HepG2 (cell line): ENCODE measurements around the gene ACAD11. TPM values are rescaled to one million over a fixed set of nuclear protein-coding genes. Genes with fewer than 3 reads are reported as not detected.

ENCODE experiments used
- ATAC-seq: fragments of 200-7000 bp; cut with Tn5 transposase; 3 replicates; pipeline ENCODE4 v1.9.1; 2020; ENCODE audit warnings: mild to moderate bottlenecking, moderate library complexity
- BruUV-seq: library from RNA; stranded (reverse); fragments of 400-500 nt; replicated peaks from 2 replicates; lab custom pipeline; 2021; lab: Mats Ljungman, UMichigan
- CTCF ChIA-PET: fragments of 300-600 bp; formaldehyde crosslinking; extraction: SDS; loops from one replicate; lab custom pipeline; 2021; ENCODE audit warnings: low total read pairs, inconsistent platforms, low intra/inter-chr PET ratio; lab: Yijun Ruan, JAX
- POLR2A ChIA-PET: fragments of 350-600 bp; sonication (Branson Sonifier 250); formaldehyde crosslinking; loops from one replicate; lab custom pipeline; 2020; ENCODE audit warnings: antibody characterized with exemption, inconsistent platforms; lab: Yijun Ruan, JAX
- DNase-seq: peaks from one replicate; pipeline ENCODE4 v3.0.0-alpha.2; 2015; ENCODE audit warnings: low spot score
- FAIRE-seq: peaks from 3 replicates; lab custom pipeline; 2011; peaks lifted over from hg19 to GRCh38; lab: Jason Lieb, UNC
- H2AFZ ChIP-seq: one replicate; pipeline ENCODE4 v1.6.1; 2011; ENCODE audit warnings: low read length, inconsistent platforms
- H3K27ac ChIP-seq: fragments of 300-600 bp; 3 replicates; pipeline ENCODE4 v1.8.0; 2011; ENCODE audit warnings: mixed run types, mild to moderate bottlenecking, mixed read lengths, low read length, inconsistent platforms; ENCODE audit not compliant: insufficient read depth; ENCODE audit errors: extremely low read length
- H3K27me3 ChIP-seq, 2 experiments: fragments of 200-600 bp in 1 of 2; 2 replicates in 1 of 2; 3 replicates in 1 of 2; pipeline versions ENCODE4 v1.6.0 to v1.8.0; 2011; ENCODE audit warnings: low read length in 2 of 2, mild to moderate bottlenecking in 2 of 2, moderate library complexity in 2 of 2, inconsistent platforms in 1 of 2; ENCODE audit not compliant: insufficient read depth in 2 of 2, control insufficient read depth in 1 of 2
- H3K36me3 ChIP-seq, 2 experiments: fragments of 200-600 bp in 1 of 2; replicated peaks in 1 of 2; 2 replicates in 1 of 2; 3 replicates in 1 of 2; pipeline versions ENCODE4 v1.5.1 to v1.8.0; 2011; ENCODE audit warnings: low read length in 2 of 2, inconsistent platforms in 1 of 2; ENCODE audit not compliant: insufficient read depth in 2 of 2, control insufficient read depth in 1 of 2
- H3K4me1 ChIP-seq: 2 replicates; pipeline ENCODE4 v1.5.1; 2012; ENCODE audit warnings: low read length, inconsistent platforms; ENCODE audit not compliant: insufficient read depth
- H3K4me2 ChIP-seq: 2 replicates; pipeline ENCODE4 v1.6.0; 2011; ENCODE audit warnings: low read depth, low read length, inconsistent platforms
- H3K4me3 ChIP-seq, 3 experiments: fragments of 200-600 bp in 1 of 3; sonication (generic), shearing (Covaris generic) in 1 of 3; replicated peaks in 1 of 3; 2 replicates each; pipeline ENCODE4 v1.5.1; 2011 to 2016; ENCODE audit warnings: low read length in 3 of 3, inconsistent platforms in 2 of 3, low read depth in 2 of 3, mild to moderate bottlenecking in 2 of 3, control low read depth in 1 of 3, mixed read lengths in 1 of 3; ENCODE audit not compliant: insufficient read depth in 1 of 3
- H3K79me2 ChIP-seq: one replicate; pipeline ENCODE4 v1.6.1; 2011; ENCODE audit warnings: low read length, inconsistent platforms; ENCODE audit not compliant: insufficient read depth
- H3K9ac ChIP-seq: 2 replicates; pipeline ENCODE4 v1.6.0; 2011; ENCODE audit warnings: mild to moderate bottlenecking, low read depth, low read length, inconsistent platforms; ENCODE audit not compliant: insufficient read depth
- H3K9me3 ChIP-seq: 2 replicates; pipeline ENCODE4 v1.5.1; 2012; ENCODE audit warnings: mild to moderate bottlenecking, low read length
- H4K20me1 ChIP-seq: 2 replicates; pipeline ENCODE4 v1.6.0; 2011; ENCODE audit warnings: inconsistent platforms, mild to moderate bottlenecking, low read length, moderate library complexity; ENCODE audit not compliant: insufficient read depth
- HNRNPK ChIP-seq: fragments of 200-400 bp; formaldehyde crosslinking; IDR thresholded peaks from 2 replicates; pipeline ENCODE4 v1.6.1; 2018; ENCODE audit warnings: low read length, low read depth, moderate library complexity, mild to moderate bottlenecking; ENCODE audit not compliant: poor library complexity, severe bottlenecking
- NFKBIZ ChIP-seq: IDR thresholded peaks from 2 replicates; pipeline ENCODE4 v1.6.1; 2018; ENCODE audit warnings: missing genetic modification reagents, missing compliant biosample characterization
- ZNF343 ChIP-seq: sonication (generic); formaldehyde crosslinking; IDR thresholded peaks from 2 replicates; pipeline ENCODE4 v1.4.0; 2020; ENCODE audit warnings: mild to moderate bottlenecking, missing genetic modification reagents
- ZNF460 ChIP-seq: sonication (generic); formaldehyde crosslinking; IDR thresholded peaks from 2 replicates; pipeline ENCODE4 v1.5.1; 2020; ENCODE audit warnings: missing genetic modification reagents, mild to moderate bottlenecking, borderline replicate concordance
- ZNF564 ChIP-seq: sonication (generic); formaldehyde crosslinking; IDR thresholded peaks from 2 replicates; pipeline ENCODE4 v1.8.1; 2023; ENCODE audit warnings: mild to moderate bottlenecking, missing genetic modification reagents
- ZNF747 ChIP-seq: sonication (generic); formaldehyde crosslinking; IDR thresholded peaks from 2 replicates; pipeline ENCODE4 v1.8.1; 2023; ENCODE audit warnings: missing genetic modification reagents, mild to moderate bottlenecking, borderline replicate concordance
- ZSCAN21 ChIP-seq: sonication (generic); formaldehyde crosslinking; IDR thresholded peaks from 2 replicates; pipeline ENCODE4 v1.8.0; 2022; ENCODE audit warnings: mild to moderate bottlenecking, missing genetic modification reagents, moderate library complexity, borderline replicate concordance
- WGBS: methylation state at CpG from one replicate; pipeline ENCODE4 v1.1.6; 2017; ENCODE audit warnings: low lambda C conversion rate; 5-methylcytosine and 5-hydroxymethylcytosine counted together
- in situ Hi-C: cut with HindIII; loops from 2 replicates; pipeline ENCODE4 v1.10.0; 2017; ENCODE audit warnings: low pct_unique_long_range_greater_than_20kb; ENCODE audit not compliant: extremely low pct_ligation_motif_present
- intact Hi-C: fragments of 100-400 bp; cut with micrococcal nuclease; formaldehyde crosslinking; loops from one replicate; pipeline ENCODE4 v1.10.0; 2022; ENCODE audit not compliant: unreplicated experiment
- polyA plus RNA-seq, 8 experiments: library from polyadenylated mRNA; depleted of rRNA in 3 of 8; stranded (reverse) in 7 of 8; unstranded in 1 of 8; fragments of >200 nt; fragmentation: Illumina TruSeq in 4 of 8; extraction: Trizol in 4 of 8; gene quantifications; 2 replicates each; pipeline versions ENCODE4 v1.2.1 to v1.2.3, GENCODE V29; 2011 to 2016; ENCODE audit warnings: low read depth in 4 of 8, missing spikeins in 1 of 8, mixed read lengths in 1 of 8; ENCODE audit not compliant: insufficient read depth in 1 of 8
- total RNA-seq, 5 experiments: library from RNA; depleted of rRNA; stranded (reverse); fragments of >200 nt; fragmentation: Illumina TruSeq; extraction: Trizol; gene quantifications; 2 replicates each; pipeline ENCODE4 v1.2.3, GENCODE V29; 2016; ENCODE audit warnings: low read depth in 1 of 5
- TF ChIP-seq, protein P1 (sequence below): sonication (generic); formaldehyde crosslinking; IDR thresholded peaks from 2 replicates; pipeline ENCODE4 v1.5.0; 2020; ENCODE audit warnings: missing genetic modification reagents
- TF ChIP-seq, protein P2 (sequence below): sonication (generic); formaldehyde crosslinking; IDR thresholded peaks from 2 replicates; pipeline ENCODE4 v1.8.0; 2022; ENCODE audit warnings: mild to moderate bottlenecking, missing genetic modification reagents; ENCODE audit not compliant: insufficient replicate concordance
- TF ChIP-seq, protein P3 (sequence below): sonication (generic); formaldehyde crosslinking; IDR thresholded peaks from 2 replicates; pipeline ENCODE4 v1.4.0; 2020; ENCODE audit warnings: missing genetic modification reagents

Gene ACAD11
- total and polyA plus RNA-seq, 2 of the 13 experiments (the other 11 are each of a cell fraction or from before 2014, with no cell fraction given), result 30.6 to 56.9 TPM

DNA sequence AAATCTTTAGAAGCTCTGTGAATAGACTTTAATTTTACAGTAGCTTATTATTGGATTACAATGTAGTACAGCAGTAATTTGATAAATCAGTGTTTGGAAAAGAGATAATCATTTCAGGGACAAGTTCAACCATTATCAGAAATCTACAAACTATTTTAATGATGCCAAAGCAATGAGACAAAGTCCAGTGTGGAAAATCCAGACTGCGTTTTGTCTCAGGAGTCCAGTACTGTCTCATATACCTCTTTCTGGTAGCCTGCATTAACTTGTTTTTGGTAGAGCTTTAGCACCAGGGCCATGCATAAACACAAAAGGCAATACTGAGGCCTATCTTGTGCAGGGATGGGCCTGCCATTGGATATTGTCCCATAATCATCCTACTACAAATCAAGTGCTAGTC, 42.8 kb downstream of the ACAD11 start:
- no peaks in the 10 kb centered on the region for H3K27me3 ChIP-seq
- H3K4me3 ChIP-seq, result no peak overlapping the region
- no peaks in the 10 kb centered on the region for H3K9me3 ChIP-seq
- FAIRE-seq (no peak), DNase-seq (no peak), ATAC-seq (no peak)
- TF ChIP-seq ZNF460 (CRISPR knock-in tag) (no peak), ZNF343 (CRISPR knock-in tag) (no peak), ZNF564 (CRISPR knock-in tag) (no peak), ZSCAN21 (CRISPR knock-in tag) (no peak), HNRNPK (no peak), NFKBIZ (no peak), ZNF747 (CRISPR knock-in tag) (no peak)
- TF ChIP-seq, protein P1, sequence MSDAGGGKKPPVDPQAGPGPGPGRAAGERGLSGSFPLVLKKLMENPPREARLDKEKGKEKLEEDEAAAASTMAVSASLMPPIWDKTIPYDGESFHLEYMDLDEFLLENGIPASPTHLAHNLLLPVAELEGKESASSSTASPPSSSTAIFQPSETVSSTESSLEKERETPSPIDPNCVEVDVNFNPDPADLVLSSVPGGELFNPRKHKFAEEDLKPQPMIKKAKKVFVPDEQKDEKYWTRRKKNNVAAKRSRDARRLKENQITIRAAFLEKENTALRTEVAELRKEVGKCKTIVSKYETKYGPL (CRISPR knock-in tag), result no peak
- TF ChIP-seq, protein P2, sequence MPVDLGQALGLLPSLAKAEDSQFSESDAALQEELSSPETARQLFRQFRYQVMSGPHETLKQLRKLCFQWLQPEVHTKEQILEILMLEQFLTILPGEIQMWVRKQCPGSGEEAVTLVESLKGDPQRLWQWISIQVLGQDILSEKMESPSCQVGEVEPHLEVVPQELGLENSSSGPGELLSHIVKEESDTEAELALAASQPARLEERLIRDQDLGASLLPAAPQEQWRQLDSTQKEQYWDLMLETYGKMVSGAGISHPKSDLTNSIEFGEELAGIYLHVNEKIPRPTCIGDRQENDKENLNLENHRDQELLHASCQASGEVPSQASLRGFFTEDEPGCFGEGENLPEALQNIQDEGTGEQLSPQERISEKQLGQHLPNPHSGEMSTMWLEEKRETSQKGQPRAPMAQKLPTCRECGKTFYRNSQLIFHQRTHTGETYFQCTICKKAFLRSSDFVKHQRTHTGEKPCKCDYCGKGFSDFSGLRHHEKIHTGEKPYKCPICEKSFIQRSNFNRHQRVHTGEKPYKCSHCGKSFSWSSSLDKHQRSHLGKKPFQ (CRISPR knock-in tag), result no peak
- TF ChIP-seq, protein P3, sequence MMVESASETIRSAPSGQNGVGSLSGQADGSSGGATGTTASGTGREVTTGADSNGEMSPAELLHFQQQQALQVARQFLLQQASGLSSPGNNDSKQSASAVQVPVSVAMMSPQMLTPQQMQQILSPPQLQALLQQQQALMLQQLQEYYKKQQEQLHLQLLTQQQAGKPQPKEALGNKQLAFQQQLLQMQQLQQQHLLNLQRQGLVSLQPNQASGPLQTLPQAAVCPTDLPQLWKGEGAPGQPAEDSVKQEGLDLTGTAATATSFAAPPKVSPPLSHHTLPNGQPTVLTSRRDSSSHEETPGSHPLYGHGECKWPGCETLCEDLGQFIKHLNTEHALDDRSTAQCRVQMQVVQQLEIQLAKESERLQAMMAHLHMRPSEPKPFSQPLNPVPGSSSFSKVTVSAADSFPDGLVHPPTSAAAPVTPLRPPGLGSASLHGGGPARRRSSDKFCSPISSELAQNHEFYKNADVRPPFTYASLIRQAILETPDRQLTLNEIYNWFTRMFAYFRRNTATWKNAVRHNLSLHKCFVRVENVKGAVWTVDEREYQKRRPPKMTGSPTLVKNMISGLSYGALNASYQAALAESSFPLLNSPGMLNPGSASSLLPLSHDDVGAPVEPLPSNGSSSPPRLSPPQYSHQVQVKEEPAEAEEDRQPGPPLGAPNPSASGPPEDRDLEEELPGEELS (CRISPR knock-in tag), result no peak
- H3K4me2 ChIP-seq, result no peak overlapping the region
- H3K79me2 ChIP-seq, result no peaks in the 10 kb centered on the region
- H3K4me1 ChIP-seq, result no peaks in the 10 kb centered on the region
- H4K20me1 ChIP-seq, result no peaks in the 10 kb centered on the region
- 100% methylated on average over 1 of the region's 1 CpG for WGBS
- intact Hi-C loops, result no loop called here
- H3K9ac ChIP-seq, result no peak overlapping the region
- ChIA-PET CTCF (no interaction called here), POLR2A (no interaction called here)
- H3K36me3 ChIP-seq, result peaks cover 2 to 13% of the 10 kb centered on the region in 2 experiments; a peak in 2 of 5 replicates
- no TSS peak for BruUV-seq
- in situ Hi-C loops, result no loop called here
- H2AFZ ChIP-seq, result no peak overlapping the region
- no peak overlapping the region for H3K27ac ChIP-seq
